Prostate gland (tissue), 2 donors: ENCODE results near the gene CARMIL1.

Experiments
- CTCF ChIP-seq, 4 experiments: fragments of 200-600 bp in 2 of 4; fragments of 450-650 bp in 2 of 4; sonication (generic) in 2 of 4; IDR thresholded peaks; 1 replicate in 3 of 4; 2 replicates in 1 of 4; pipeline ENCODE4 v1.5.1; 2016 to 2019; ENCODE audit warnings: antibody characterized with exemption in 4 of 4, mild to moderate bottlenecking in 2 of 4, moderate library complexity in 2 of 4
- POLR2A ChIP-seq: fragments of 450-650 bp; IDR thresholded peaks from one replicate; pipeline ENCODE4 v1.6.1; 2016; ENCODE audit warnings: antibody characterized with exemption, mild to moderate bottlenecking

GRCh38 chr6:25434921-25435320, 155.7 kb downstream of the CARMIL1 start:
- TF ChIP-seq POLR2A (no peak), CTCF (IDR thresholded peaks at IDR 0.05) (no peak)
